Measurements from ENCODE around the gene LZTS2. TPM values are rescaled to one million over a fixed set of nuclear protein-coding genes. Genes with fewer than 3 reads are reported as not detected.

LZTS2 gene
- total and polyA plus RNA-seq, 2 of the 4 experiments (the other 2 are of a cell fraction): 19.2 to 101 TPM

GRCh38 chr10:100982916-100983830 is 16.4 kb upstream of the LZTS2 start:
- BruUV-seq (replicated peaks): no TSS peak
- H3K36me3 ChIP-seq (ENCODE audit: control insufficient read depth, insufficient read depth, low read length): peaks cover 35% of the 10 kb centered on the region
- no peak overlapping the region for H3K27ac ChIP-seq (ENCODE audit: insufficient read depth, low read length)
- no peak overlapping the region for H2AK9ac ChIP-seq (replicated peaks; ENCODE audit: low read depth, low read length, poor library complexity)
- H4K8ac ChIP-seq (ENCODE audit: low read depth in 2 of 2, low read length in 2 of 2): no peak overlapping the region
- H3K4me1 ChIP-seq (ENCODE audit: control insufficient read depth, insufficient read depth, low read length): peaks cover 8% of the 10 kb centered on the region; the same call in 1 of the 2 replicates
- H2AK5ac ChIP-seq (ENCODE audit: low read depth, low read length): no peak overlapping the region
- no peak overlapping the region for H2BK15ac ChIP-seq (ENCODE audit: low read depth, low read length)
- H3K4me2 ChIP-seq (ENCODE audit: low read depth, low read length): no peak overlapping the region
- in situ Hi-C loops (cut with MboI; ENCODE audit: low sequenced_read_pairs) (no loop called here), intact Hi-C loops (cut with micrococcal nuclease) (no loop called here), dilution Hi-C loops (cut with HindIII; ENCODE audit: low sequenced_read_pairs, unreplicated experiment) (no loop called here)
- no peak overlapping the region for H3K56ac ChIP-seq (ENCODE audit: extremely low read depth, insufficient read depth, low read length)
- H3K9ac ChIP-seq (ENCODE audit: low read depth, low read length): no peak overlapping the region
- no peak overlapping the region for H3K23ac ChIP-seq (ENCODE audit: low read depth, low read length)
- ATAC-seq (ENCODE audit: low read depth): no peak
- H2BK5ac ChIP-seq (ENCODE audit: low read depth, low read length, poor library complexity, severe bottlenecking): no peak overlapping the region
- H3K9me1 ChIP-seq (ENCODE audit: insufficient read depth, low read length): peaks cover 13% of the 10 kb centered on the region
- no peak overlapping the region for H2BK20ac ChIP-seq (ENCODE audit: low read depth, low read length)
- WGBS, 2 experiments (ENCODE audit: extremely low coverage in 2 of 2, insufficient read length in 1 of 2): 91% methylated on average over 13 of the region's 24 CpGs; no CpG with 5 or more reads in 1 of the 2 experiments
- no peak overlapping the region for H4K91ac ChIP-seq (ENCODE audit: insufficient read depth, low read depth, low read length)
- no peak overlapping the region for H3K4ac ChIP-seq (ENCODE audit: low read depth, low read length)
- H2BK120ac ChIP-seq (ENCODE audit: low read depth, low read length): no peak overlapping the region
- ChIA-PET CTCF (no interaction called here), POLR2A (ENCODE audit: unreplicated experiment) (interaction anchor here (0.6 kb wide), 1 partner anchor 369 kb away, joined by 4 read pairs; no protein-coding TSS in a partner anchor)
- no peak overlapping the region for H2AFZ ChIP-seq (replicated peaks; ENCODE audit: low read length, poor library complexity)
- no peaks in the 10 kb centered on the region for H3K9me3 ChIP-seq (ENCODE audit: control insufficient read depth, insufficient read depth, low read length)
- no peak overlapping the region for H3K14ac ChIP-seq (replicated peaks; ENCODE audit: low read depth, low read length)
- H3K4me3 ChIP-seq (ENCODE audit: insufficient read depth, low read depth, low read length): no peak overlapping the region
- no peak overlapping the region for H4K5ac ChIP-seq (ENCODE audit: low read depth, low read length)
- H3K27me3 ChIP-seq (ENCODE audit: control insufficient read depth, insufficient read depth, low read length): no peaks in the 10 kb centered on the region
- H3K79me1 ChIP-seq (ENCODE audit: low read depth in 1 of 2, low read length in 2 of 2): peaks cover 27 to 41% of the 10 kb centered on the region in 2 experiments
- no peak for TF ChIP-seq NFE2L2 (IDR thresholded peaks at IDR 0.05; ENCODE audit: low read depth, low read length)
- TF ChIP-seq MXI1 (IDR thresholded peaks at IDR 0.05; ENCODE audit: borderline replicate concordance, low read depth, low read length): no peak
- TF ChIP-seq FOS (IDR thresholded peaks at IDR 0.05; ENCODE audit: low read depth, low read length): no peak
- no peak for TF ChIP-seq BHLHE40 (IDR thresholded peaks at IDR 0.05; ENCODE audit: low read depth, low read length)
- TF ChIP-seq RAD21 (IDR thresholded peaks at IDR 0.05; ENCODE audit: low read length): no peak
- TF ChIP-seq CHD1 (IDR thresholded peaks at IDR 0.05; ENCODE audit: low read depth, low read length): no peak
- no peak for TF ChIP-seq POLR2A (IDR thresholded peaks at IDR 0.05; ENCODE audit: low read depth, low read length)
- H4K20me1 ChIP-seq (ENCODE audit: insufficient read depth, low read length): peaks cover 3% of the 10 kb centered on the region; the same call in 1 of the 2 replicates
- no peak for DNase-seq
- H3K18ac ChIP-seq (ENCODE audit: low read depth, low read length): no peak overlapping the region

All from IMR-90 (cell line).